DOHH2 (cell line): ENCODE results near the gene EPDR1.

ENCODE experiments used
- H3F3A ChIP-seq: fragments of 200-600 bp; sonication (generic), shearing (Covaris generic); 2 replicates; pipeline ENCODE4 v1.6.0; 2016; ENCODE audit warnings: antibody characterized with exemption, mild to moderate bottlenecking; ENCODE audit not compliant: control insufficient read depth, insufficient read depth
- H3K27ac ChIP-seq: fragments of 200-600 bp; sonication (generic); 2 replicates; pipeline ENCODE4 v1.5.1; 2014; ENCODE audit warnings: low read depth, mild to moderate bottlenecking, low read length, moderate library complexity
- H3K27me3 ChIP-seq: fragments of 200-600 bp; sonication (generic); 2 replicates; pipeline ENCODE4 v1.6.1; 2014; ENCODE audit warnings: mild to moderate bottlenecking, low read length, mixed read lengths; ENCODE audit not compliant: control insufficient read depth
- H3K36me3 ChIP-seq: fragments of 200-600 bp; sonication (generic); 2 replicates; pipeline ENCODE4 v1.6.1; 2014; ENCODE audit warnings: mild to moderate bottlenecking, low read length, moderate library complexity, mixed read lengths; ENCODE audit not compliant: control insufficient read depth
- H3K4me1 ChIP-seq: fragments of 200-600 bp; sonication (generic); 2 replicates; pipeline ENCODE4 v1.6.1; 2014; ENCODE audit warnings: mild to moderate bottlenecking, low read length, mixed read lengths; ENCODE audit not compliant: control insufficient read depth
- H3K4me2 ChIP-seq: fragments of 200-600 bp; sonication (generic); 2 replicates; pipeline ENCODE4 v1.6.0; 2014; ENCODE audit warnings: mild to moderate bottlenecking, low read length, moderate library complexity
- H3K4me3 ChIP-seq: fragments of 200-600 bp; sonication (generic); 2 replicates; pipeline ENCODE4 v1.5.1; 2014; ENCODE audit warnings: mild to moderate bottlenecking, low read length, mixed read lengths
- H3K79me2 ChIP-seq: fragments of 200-600 bp; sonication (generic); 2 replicates; pipeline ENCODE4 v1.6.1; 2014; ENCODE audit warnings: mild to moderate bottlenecking, low read length, mixed read lengths; ENCODE audit not compliant: control insufficient read depth
- H3K9me2 ChIP-seq: fragments of 200-600 bp; sonication (generic); replicated peaks from 2 replicates; pipeline ENCODE4 v1.6.1; 2014; ENCODE audit warnings: mild to moderate bottlenecking, low read length, mixed read lengths; ENCODE audit not compliant: control insufficient read depth
- H3K9me3 ChIP-seq: fragments of 200-600 bp; sonication (generic); 2 replicates; pipeline ENCODE4 v1.6.1; 2014; ENCODE audit warnings: antibody characterized with exemption, low read length, mixed read lengths; ENCODE audit not compliant: control insufficient read depth, insufficient read depth
- H4K20me1 ChIP-seq: fragments of 200-600 bp; sonication (generic); 2 replicates; pipeline ENCODE4 v1.6.0; 2014; ENCODE audit warnings: low read depth, mild to moderate bottlenecking, antibody characterized with exemption, low read length, moderate library complexity; ENCODE audit not compliant: control insufficient read depth, insufficient read depth
- EZH2phosphoT487 ChIP-seq: fragments of 200-600 bp; sonication (generic); IDR thresholded peaks from 2 replicates; pipeline ENCODE4 v1.6.1; 2017; ENCODE audit warnings: borderline replicate concordance, mild to moderate bottlenecking, antibody characterized with exemption, low read length, moderate library complexity, mixed read lengths
- TF ChIP-seq, protein P1 (sequence below): fragments of 200-600 bp; sonication (generic); IDR thresholded peaks from one replicate; pipeline ENCODE4 v1.5.1; 2014; ENCODE audit warnings: antibody characterized with exemption, mild to moderate bottlenecking, low read depth, low read length; ENCODE audit not compliant: poor library complexity, severe bottlenecking

Gene EPDR1

GRCh38 chr7:37957221-37957970, 37.0 kb downstream of the EPDR1 start:
- Histone ChIP-seq H3K4me1 (no peaks in the 10 kb centered on the region), H3K9me3 (no peaks in the 10 kb centered on the region), H3K4me3 (no peak overlapping the region), H3K4me2 (no peak overlapping the region), H3K27me3 (no peaks in the 10 kb centered on the region), H3K27ac (no peak overlapping the region), H3K9me2 (no peaks in the 10 kb centered on the region; the same call in 1 of the 2 replicates), H3K79me2 (no peaks in the 10 kb centered on the region), H4K20me1 (no peaks in the 10 kb centered on the region), H3K36me3 (no peaks in the 10 kb centered on the region), H3F3A (no peaks in the 10 kb centered on the region)
- TF ChIP-seq, protein P1, sequence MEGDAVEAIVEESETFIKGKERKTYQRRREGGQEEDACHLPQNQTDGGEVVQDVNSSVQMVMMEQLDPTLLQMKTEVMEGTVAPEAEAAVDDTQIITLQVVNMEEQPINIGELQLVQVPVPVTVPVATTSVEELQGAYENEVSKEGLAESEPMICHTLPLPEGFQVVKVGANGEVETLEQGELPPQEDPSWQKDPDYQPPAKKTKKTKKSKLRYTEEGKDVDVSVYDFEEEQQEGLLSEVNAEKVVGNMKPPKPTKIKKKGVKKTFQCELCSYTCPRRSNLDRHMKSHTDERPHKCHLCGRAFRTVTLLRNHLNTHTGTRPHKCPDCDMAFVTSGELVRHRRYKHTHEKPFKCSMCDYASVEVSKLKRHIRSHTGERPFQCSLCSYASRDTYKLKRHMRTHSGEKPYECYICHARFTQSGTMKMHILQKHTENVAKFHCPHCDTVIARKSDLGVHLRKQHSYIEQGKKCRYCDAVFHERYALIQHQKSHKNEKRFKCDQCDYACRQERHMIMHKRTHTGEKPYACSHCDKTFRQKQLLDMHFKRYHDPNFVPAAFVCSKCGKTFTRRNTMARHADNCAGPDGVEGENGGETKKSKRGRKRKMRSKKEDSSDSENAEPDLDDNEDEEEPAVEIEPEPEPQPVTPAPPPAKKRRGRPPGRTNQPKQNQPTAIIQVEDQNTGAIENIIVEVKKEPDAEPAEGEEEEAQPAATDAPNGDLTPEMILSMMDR, result no peak
- TF ChIP-seq EZH2phosphoT487, result no peak

DNA sequence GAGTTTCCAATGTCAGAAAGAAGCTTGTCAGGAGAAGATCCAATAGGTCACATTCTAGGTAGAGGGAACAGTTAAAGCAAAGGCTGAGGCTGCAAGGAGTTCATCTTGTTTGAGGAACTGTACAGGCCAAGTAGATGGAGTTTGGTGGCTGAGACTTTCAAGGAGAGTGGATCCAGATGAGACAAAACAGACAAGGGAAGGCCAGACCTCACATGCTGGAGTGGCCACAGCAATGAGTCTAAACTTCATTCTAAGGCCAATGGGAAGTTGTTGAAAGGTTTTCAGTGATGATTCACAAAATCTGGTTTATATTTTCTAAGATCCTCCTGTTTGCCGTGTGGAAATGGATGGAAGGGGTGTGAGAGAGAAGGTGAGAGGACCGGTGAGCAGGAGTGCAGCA, 40.0 kb downstream of the EPDR1 start:
- TF ChIP-seq, protein P1, result no peak
- no peak for TF ChIP-seq EZH2phosphoT487
- H4K20me1 ChIP-seq, result no peaks in the 10 kb centered on the region
- no peaks in the 10 kb centered on the region for H3K9me3 ChIP-seq
- H3K36me3 ChIP-seq, result no peaks in the 10 kb centered on the region
- no peaks in the 10 kb centered on the region for H3K27me3 ChIP-seq
- H3K4me3 ChIP-seq, result no peak overlapping the region
- H3K4me1 ChIP-seq, result no peaks in the 10 kb centered on the region
- no peak overlapping the region for H3K4me2 ChIP-seq
- no peak overlapping the region for H3K27ac ChIP-seq
- no peaks in the 10 kb centered on the region for H3F3A ChIP-seq
- no peaks in the 10 kb centered on the region for H3K79me2 ChIP-seq
- no peaks in the 10 kb centered on the region; the same call in 1 of the 2 replicates for H3K9me2 ChIP-seq

DNA sequence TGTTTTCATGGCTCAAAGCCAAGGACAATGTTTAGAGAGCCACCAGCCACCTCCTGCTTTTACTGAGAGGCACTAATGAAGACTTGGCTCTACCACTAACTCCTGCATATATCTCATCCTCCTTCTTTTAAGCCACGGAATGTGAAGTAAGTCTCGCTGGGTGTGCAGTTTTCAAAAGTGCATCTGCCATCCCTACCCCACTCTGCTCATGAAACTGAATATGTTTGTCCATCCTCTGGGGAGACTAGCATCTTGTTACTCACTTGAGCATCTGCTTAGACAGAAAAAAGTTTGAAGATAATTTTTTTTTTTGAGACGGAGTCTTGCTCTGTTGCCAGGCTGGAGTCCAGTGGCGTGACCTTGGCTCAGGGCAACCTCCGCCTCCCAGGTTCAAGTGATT, 40.8 kb downstream of the EPDR1 start:
- H3K27me3 ChIP-seq, result no peaks in the 10 kb centered on the region
- no peak overlapping the region for H3K27ac ChIP-seq
- H3K4me3 ChIP-seq, result no peak overlapping the region
- no peaks in the 10 kb centered on the region for H3K4me1 ChIP-seq
- no peaks in the 10 kb centered on the region; the same call in 1 of the 2 replicates for H3K9me2 ChIP-seq
- H3F3A ChIP-seq, result no peaks in the 10 kb centered on the region
- TF ChIP-seq, protein P1, result no peak
- no peak for TF ChIP-seq EZH2phosphoT487
- no peaks in the 10 kb centered on the region for H3K36me3 ChIP-seq
- H3K9me3 ChIP-seq, result no peaks in the 10 kb centered on the region
- H3K79me2 ChIP-seq, result no peaks in the 10 kb centered on the region
- H3K4me2 ChIP-seq, result no peak overlapping the region
- H4K20me1 ChIP-seq, result no peaks in the 10 kb centered on the region
